OCI-LY7 (cell line): ENCODE data around the gene DCAF4. TPM values are rescaled to one million over a fixed set of nuclear protein-coding genes. Genes with fewer than 3 reads are reported as not detected.

Experiments
- BruUV-seq: library from RNA; stranded (reverse); fragments of 400-500 nt; replicated peaks from 2 replicates; lab custom pipeline; 2021; lab: Mats Ljungman, UMichigan
- CTCF ChIA-PET: fragments of 300-600 bp; sonication (Branson Sonifier 250); formaldehyde crosslinking; loops from one replicate; lab custom pipeline; 2022; ENCODE audit warnings: antibody characterized with exemption; ENCODE audit not compliant: unreplicated experiment; lab: Charles Lee
- POLR2A ChIA-PET: fragments of 300-600 bp; sonication (Branson Sonifier 250); formaldehyde crosslinking; loops from one replicate; lab custom pipeline; 2022; ENCODE audit warnings: antibody characterized with exemption; lab: Charles Lee
- DNase-seq: peaks from one replicate; pipeline ENCODE4 v3.0.0-alpha.2; 2015; ENCODE audit warnings: low spot score
- H2AFZ ChIP-seq: fragments of 200-600 bp; sonication (generic), shearing (Covaris generic); 2 replicates; pipeline ENCODE4 v1.6.1; 2014; ENCODE audit warnings: mild to moderate bottlenecking, antibody characterized with exemption, low read length, moderate library complexity
- H3K27ac ChIP-seq: fragments of 200-600 bp; sonication (generic); 2 replicates; pipeline ENCODE4 v1.5.1; 2014; ENCODE audit warnings: mixed run types, low read depth, mild to moderate bottlenecking, moderate library complexity, low read length, inconsistent platforms; ENCODE audit not compliant: poor library complexity, severe bottlenecking
- H3K36me3 ChIP-seq: fragments of 200-600 bp; sonication (generic); 2 replicates; pipeline ENCODE4 v1.6.1; 2014; ENCODE audit warnings: mild to moderate bottlenecking, antibody characterized with exemption, low read length, moderate library complexity, mixed read lengths; ENCODE audit not compliant: insufficient read depth
- H3K4me1 ChIP-seq: fragments of 200-600 bp; sonication (generic); 2 replicates; pipeline ENCODE4 v1.5.1; 2014; ENCODE audit warnings: mild to moderate bottlenecking, low read length; ENCODE audit not compliant: insufficient read depth, poor library complexity, severe bottlenecking
- H3K4me2 ChIP-seq: fragments of 200-600 bp; sonication (generic); 2 replicates; pipeline ENCODE4 v1.6.1; 2014; ENCODE audit warnings: mild to moderate bottlenecking, low read length
- H3K4me3 ChIP-seq: fragments of 200-600 bp; sonication (generic); 2 replicates; pipeline ENCODE4 v1.5.1; 2014; ENCODE audit warnings: mild to moderate bottlenecking, low read depth, low read length; ENCODE audit not compliant: poor library complexity, severe bottlenecking
- H3K79me2 ChIP-seq: fragments of 200-600 bp; sonication (generic); 2 replicates; pipeline ENCODE4 v1.6.1; 2016; ENCODE audit warnings: low read depth, mild to moderate bottlenecking, low read length, moderate library complexity, mixed read lengths; ENCODE audit not compliant: insufficient read depth
- H3K9me2 ChIP-seq: fragments of 200-600 bp; sonication (generic); 2 replicates; pipeline ENCODE4 v1.6.1; 2016; ENCODE audit warnings: mild to moderate bottlenecking, low read length, mixed read lengths; ENCODE audit not compliant: insufficient read depth
- H3K9me3 ChIP-seq: fragments of 200-600 bp; sonication (generic); 2 replicates; pipeline ENCODE4 v1.6.1; 2014; ENCODE audit warnings: mild to moderate bottlenecking, mixed run types, low read length, mixed read lengths
- H4K20me1 ChIP-seq: fragments of 200-600 bp; sonication (generic); 2 replicates; pipeline ENCODE4 v1.6.1; 2014; ENCODE audit warnings: mild to moderate bottlenecking, antibody characterized with exemption, low read length, moderate library complexity, mixed read lengths; ENCODE audit not compliant: insufficient read depth
- EZH2phosphoT487 ChIP-seq: fragments of 200-600 bp; sonication (generic); IDR thresholded peaks from 2 replicates; pipeline ENCODE4 v1.6.1; 2018; ENCODE audit warnings: low read depth, borderline replicate concordance, mild to moderate bottlenecking, mixed run types, antibody characterized with exemption, low read length, moderate library complexity, mixed read lengths
- intact Hi-C: fragments of 100-400 bp; cut with micrococcal nuclease; formaldehyde crosslinking; loops from one replicate; pipeline ENCODE4 v1.10.0; 2022; ENCODE audit not compliant: unreplicated experiment
- total RNA-seq, 2 experiments: library from RNA; depleted of rRNA in 1 of 2; stranded (reverse); fragments of >200 nt in 1 of 2; shearing (Covaris generic) in 1 of 2; gene quantifications; 2 replicates each; pipeline ENCODE4 v1.2.3, GENCODE V29; 2014 to 2022
- TF ChIP-seq, protein P1 (sequence below): fragments of 200-600 bp; sonication (generic); conservative IDR thresholded peaks from 2 replicates; pipeline ENCODE4 v1.5.1; 2014; ENCODE audit warnings: mild to moderate bottlenecking, antibody characterized with exemption, low read length, moderate library complexity, mixed read lengths

Gene DCAF4
- total RNA-seq, 2 experiments from 2014 or later = 31.1 to 48.8 TPM

DNA sequence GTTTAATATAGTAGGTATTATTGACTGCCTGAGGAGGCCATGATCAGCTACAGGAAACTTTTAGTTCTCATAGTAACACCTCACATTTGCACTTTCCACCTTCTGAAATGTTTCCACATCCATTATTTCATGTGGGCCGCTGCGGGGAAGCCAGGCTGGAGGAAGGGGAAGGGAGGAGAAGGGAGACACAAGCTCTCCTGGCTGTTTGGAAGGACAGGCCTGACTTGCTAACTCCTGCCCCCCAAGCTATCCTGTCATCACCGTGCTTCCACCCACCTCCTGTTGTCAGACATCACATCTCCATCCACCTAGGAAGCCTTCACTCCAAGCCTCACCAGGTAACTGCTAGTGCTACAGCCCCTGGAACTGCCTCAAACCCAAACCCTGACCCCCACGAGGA, 41.9 kb upstream of the DCAF4 start:
- DNase-seq = no peak
- Histone ChIP-seq H3K4me1 (no peaks in the 10 kb centered on the region), H3K36me3 (no peaks in the 10 kb centered on the region), H4K20me1 (no peaks in the 10 kb centered on the region), H3K9me2 (no peaks in the 10 kb centered on the region), H3K4me3 (no peak overlapping the region), H3K9me3 (no peaks in the 10 kb centered on the region), H2AFZ (no peak overlapping the region), H3K27ac (no peak overlapping the region), H3K79me2 (no peaks in the 10 kb centered on the region), H3K4me2 (no peak overlapping the region)
- no TSS peak for BruUV-seq
- intact Hi-C loops = no loop called here
- no peak for TF ChIP-seq EZH2phosphoT487
- TF ChIP-seq, protein P1, sequence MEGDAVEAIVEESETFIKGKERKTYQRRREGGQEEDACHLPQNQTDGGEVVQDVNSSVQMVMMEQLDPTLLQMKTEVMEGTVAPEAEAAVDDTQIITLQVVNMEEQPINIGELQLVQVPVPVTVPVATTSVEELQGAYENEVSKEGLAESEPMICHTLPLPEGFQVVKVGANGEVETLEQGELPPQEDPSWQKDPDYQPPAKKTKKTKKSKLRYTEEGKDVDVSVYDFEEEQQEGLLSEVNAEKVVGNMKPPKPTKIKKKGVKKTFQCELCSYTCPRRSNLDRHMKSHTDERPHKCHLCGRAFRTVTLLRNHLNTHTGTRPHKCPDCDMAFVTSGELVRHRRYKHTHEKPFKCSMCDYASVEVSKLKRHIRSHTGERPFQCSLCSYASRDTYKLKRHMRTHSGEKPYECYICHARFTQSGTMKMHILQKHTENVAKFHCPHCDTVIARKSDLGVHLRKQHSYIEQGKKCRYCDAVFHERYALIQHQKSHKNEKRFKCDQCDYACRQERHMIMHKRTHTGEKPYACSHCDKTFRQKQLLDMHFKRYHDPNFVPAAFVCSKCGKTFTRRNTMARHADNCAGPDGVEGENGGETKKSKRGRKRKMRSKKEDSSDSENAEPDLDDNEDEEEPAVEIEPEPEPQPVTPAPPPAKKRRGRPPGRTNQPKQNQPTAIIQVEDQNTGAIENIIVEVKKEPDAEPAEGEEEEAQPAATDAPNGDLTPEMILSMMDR = no peak
- POLR2A ChIA-PET = interaction anchor here (0.6 kb wide), 1 partner anchor 301 kb away, joined by 5 read pairs; no protein-coding TSS in a partner anchor
- CTCF ChIA-PET = no interaction called here

DNA sequence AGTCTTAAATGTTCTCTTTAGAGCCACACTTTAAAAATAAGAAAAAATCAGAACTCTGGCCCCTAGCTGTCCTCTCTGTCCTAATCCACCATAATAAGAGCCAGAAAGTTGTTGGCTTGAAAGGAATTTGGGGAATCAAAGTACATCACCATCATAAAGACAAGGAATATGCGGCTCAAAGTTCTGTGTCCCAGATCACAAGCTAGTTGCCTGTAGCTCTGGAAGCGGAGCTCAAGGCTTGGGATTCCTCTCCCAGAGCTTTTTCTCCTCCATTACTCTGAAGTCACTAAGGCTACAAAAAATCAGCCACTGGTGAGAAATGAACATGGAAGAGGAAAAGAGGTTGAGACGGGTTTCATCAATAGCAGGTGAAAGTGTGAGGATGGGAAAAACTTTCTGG, 38.8 kb upstream of the DCAF4 start:
- no peak overlapping the region for H3K27ac ChIP-seq
- CTCF ChIA-PET = no interaction called here
- POLR2A ChIA-PET = interaction anchor here (1.2 kb wide), 1 partner anchor 11 kb away, joined by 3 read pairs; no protein-coding TSS in a partner anchor
- BruUV-seq = no TSS peak
- H3K4me1 ChIP-seq = peaks cover 7% of the 10 kb centered on the region
- H3K9me3 ChIP-seq = no peaks in the 10 kb centered on the region
- no peaks in the 10 kb centered on the region for H3K9me2 ChIP-seq
- no peaks in the 10 kb centered on the region for H3K36me3 ChIP-seq
- no peak overlapping the region for H3K4me3 ChIP-seq
- no peaks in the 10 kb centered on the region for H3K79me2 ChIP-seq
- H3K4me2 ChIP-seq = no peak overlapping the region
- H2AFZ ChIP-seq = no peak overlapping the region
- intact Hi-C loops = no loop called here
- DNase-seq = no peak
- TF ChIP-seq, protein P1 = no peak
- TF ChIP-seq EZH2phosphoT487 = no peak
- H4K20me1 ChIP-seq = no peaks in the 10 kb centered on the region

DNA sequence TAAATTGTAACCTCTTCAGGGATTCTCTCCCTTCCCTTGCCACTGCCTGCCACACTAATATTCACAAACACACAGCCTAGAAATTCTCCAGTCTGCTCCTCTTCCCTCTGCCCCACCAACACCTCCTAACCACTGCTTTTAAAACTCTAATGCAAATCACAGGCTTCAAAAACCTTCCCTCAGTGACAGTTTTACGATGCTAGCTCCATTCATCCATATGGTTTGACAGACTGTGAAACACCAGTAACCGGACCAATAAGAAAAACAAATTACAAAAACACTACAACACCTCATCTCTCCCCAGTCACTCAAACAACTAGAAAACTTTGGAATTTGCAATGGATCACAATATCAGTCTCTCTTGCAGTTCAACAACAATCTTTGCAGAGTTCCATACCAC, 38.1 kb upstream of the DCAF4 start:
- BruUV-seq = no TSS peak
- no peaks in the 10 kb centered on the region for H4K20me1 ChIP-seq
- intact Hi-C loops = no loop called here
- peaks cover 13% of the 10 kb centered on the region for H3K4me1 ChIP-seq
- H3K36me3 ChIP-seq = no peaks in the 10 kb centered on the region
- no peak overlapping the region for H3K4me2 ChIP-seq
- no peak for DNase-seq
- TF ChIP-seq, protein P1 = no peak
- no peak for TF ChIP-seq EZH2phosphoT487
- H3K79me2 ChIP-seq = no peaks in the 10 kb centered on the region
- no peak overlapping the region for H2AFZ ChIP-seq
- no peaks in the 10 kb centered on the region for H3K9me3 ChIP-seq
- H3K27ac ChIP-seq = no peak overlapping the region
- H3K4me3 ChIP-seq = no peak overlapping the region
- H3K9me2 ChIP-seq = no peaks in the 10 kb centered on the region
- ChIA-PET POLR2A (interaction anchor here (1.2 kb wide), 1 partner anchor 10 kb away, joined by 3 read pairs; no protein-coding TSS in a partner anchor), CTCF (no interaction called here)
